Neural crest cell (in vitro differentiated cells): ENCODE data around the gene ACTG1. TPM values are rescaled to one million over a fixed set of nuclear protein-coding genes. Genes with fewer than 3 reads are reported as not detected.

ENCODE experiments used
- DNase-seq: peaks from one replicate; pipeline ENCODE4 v3.0.0; 2021; ENCODE audit warnings: low read depth, mixed read lengths, low spot score
- H3K27ac Mint-ChIP-seq: one replicate; pipeline ENCODE4 v1.8.0; 2021; ENCODE audit warnings: mild to moderate bottlenecking, mixed read lengths; ENCODE audit not compliant: unreplicated experiment
- H3K27me3 Mint-ChIP-seq: 2 replicates; pipeline ENCODE4 v1.8.0; 2021; ENCODE audit warnings: low read depth, mild to moderate bottlenecking, mixed read lengths
- H3K36me3 Mint-ChIP-seq: 2 replicates; pipeline ENCODE4 v1.8.0; 2021; ENCODE audit warnings: low read depth, mild to moderate bottlenecking, mixed read lengths
- H3K4me1 Mint-ChIP-seq: 2 replicates; pipeline ENCODE4 v1.8.0; 2021; ENCODE audit warnings: mixed read lengths
- H3K4me3 Mint-ChIP-seq: one replicate; pipeline ENCODE4 v1.8.0; 2021; ENCODE audit warnings: mild to moderate bottlenecking, mixed read lengths
- H3K9me3 Mint-ChIP-seq: 2 replicates; pipeline ENCODE4 v1.8.0; 2021; ENCODE audit warnings: mixed read lengths
- total RNA-seq: library from RNA; stranded (reverse); gene quantifications from 2 replicates; pipeline ENCODE4 v1.2.1, GENCODE V29; 2021
- TF ChIP-seq, protein P1 (sequence below): fragments of 200-600 bp; sonication (generic); conservative IDR thresholded peaks from 2 replicates; pipeline ENCODE4 v1.5.0; 2021; ENCODE audit warnings: antibody characterized with exemption, mild to moderate bottlenecking

Gene ACTG1
- total RNA-seq, 1 donor from 2014 or later, result 4,235 TPM

DNA sequence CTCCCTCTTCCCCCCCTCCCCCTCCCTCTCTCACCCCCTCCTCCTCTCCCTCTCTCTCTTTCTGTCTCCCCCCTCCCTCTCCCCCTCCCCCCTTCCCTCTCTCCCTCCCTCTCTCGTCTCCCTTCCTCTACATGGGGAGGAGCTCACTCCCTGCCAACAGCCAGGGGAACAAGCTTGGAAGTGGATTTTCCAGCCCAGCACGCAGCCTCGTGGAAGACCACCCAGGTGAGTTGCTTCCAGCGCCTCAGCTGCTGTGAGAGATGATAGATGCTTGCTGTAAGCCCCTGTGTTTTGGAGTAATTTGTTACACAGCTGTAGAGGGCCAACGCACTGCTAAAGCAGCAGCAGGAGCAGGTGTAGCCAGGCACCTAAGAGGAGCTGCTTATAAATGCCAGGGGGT lies 20.8 kb downstream of the ACTG1 start:
- Mint-ChIP-seq H3K27ac (no peak overlapping the region), H3K4me1 (peaks cover 33% of the 10 kb centered on the region), H3K36me3 (no peaks in the 10 kb centered on the region), H3K27me3 (peaks cover 13% of the 10 kb centered on the region), H3K9me3 (no peaks in the 10 kb centered on the region), H3K4me3 (no peak overlapping the region)
- TF ChIP-seq, protein P1, sequence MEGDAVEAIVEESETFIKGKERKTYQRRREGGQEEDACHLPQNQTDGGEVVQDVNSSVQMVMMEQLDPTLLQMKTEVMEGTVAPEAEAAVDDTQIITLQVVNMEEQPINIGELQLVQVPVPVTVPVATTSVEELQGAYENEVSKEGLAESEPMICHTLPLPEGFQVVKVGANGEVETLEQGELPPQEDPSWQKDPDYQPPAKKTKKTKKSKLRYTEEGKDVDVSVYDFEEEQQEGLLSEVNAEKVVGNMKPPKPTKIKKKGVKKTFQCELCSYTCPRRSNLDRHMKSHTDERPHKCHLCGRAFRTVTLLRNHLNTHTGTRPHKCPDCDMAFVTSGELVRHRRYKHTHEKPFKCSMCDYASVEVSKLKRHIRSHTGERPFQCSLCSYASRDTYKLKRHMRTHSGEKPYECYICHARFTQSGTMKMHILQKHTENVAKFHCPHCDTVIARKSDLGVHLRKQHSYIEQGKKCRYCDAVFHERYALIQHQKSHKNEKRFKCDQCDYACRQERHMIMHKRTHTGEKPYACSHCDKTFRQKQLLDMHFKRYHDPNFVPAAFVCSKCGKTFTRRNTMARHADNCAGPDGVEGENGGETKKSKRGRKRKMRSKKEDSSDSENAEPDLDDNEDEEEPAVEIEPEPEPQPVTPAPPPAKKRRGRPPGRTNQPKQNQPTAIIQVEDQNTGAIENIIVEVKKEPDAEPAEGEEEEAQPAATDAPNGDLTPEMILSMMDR, result no peak
- DNase-seq, result no peak

GRCh38 chr17:81491181-81491581 lies 21.4 kb downstream of the ACTG1 start:
- no peak overlapping the region for H3K27ac Mint-ChIP-seq
- H3K4me3 Mint-ChIP-seq, result no peak overlapping the region
- no peaks in the 10 kb centered on the region for H3K9me3 Mint-ChIP-seq
- no peak for DNase-seq
- no peaks in the 10 kb centered on the region for H3K36me3 Mint-ChIP-seq
- H3K4me1 Mint-ChIP-seq, result peaks cover 36% of the 10 kb centered on the region
- peaks cover 13% of the 10 kb centered on the region for H3K27me3 Mint-ChIP-seq
- TF ChIP-seq, protein P1, result no peak

DNA sequence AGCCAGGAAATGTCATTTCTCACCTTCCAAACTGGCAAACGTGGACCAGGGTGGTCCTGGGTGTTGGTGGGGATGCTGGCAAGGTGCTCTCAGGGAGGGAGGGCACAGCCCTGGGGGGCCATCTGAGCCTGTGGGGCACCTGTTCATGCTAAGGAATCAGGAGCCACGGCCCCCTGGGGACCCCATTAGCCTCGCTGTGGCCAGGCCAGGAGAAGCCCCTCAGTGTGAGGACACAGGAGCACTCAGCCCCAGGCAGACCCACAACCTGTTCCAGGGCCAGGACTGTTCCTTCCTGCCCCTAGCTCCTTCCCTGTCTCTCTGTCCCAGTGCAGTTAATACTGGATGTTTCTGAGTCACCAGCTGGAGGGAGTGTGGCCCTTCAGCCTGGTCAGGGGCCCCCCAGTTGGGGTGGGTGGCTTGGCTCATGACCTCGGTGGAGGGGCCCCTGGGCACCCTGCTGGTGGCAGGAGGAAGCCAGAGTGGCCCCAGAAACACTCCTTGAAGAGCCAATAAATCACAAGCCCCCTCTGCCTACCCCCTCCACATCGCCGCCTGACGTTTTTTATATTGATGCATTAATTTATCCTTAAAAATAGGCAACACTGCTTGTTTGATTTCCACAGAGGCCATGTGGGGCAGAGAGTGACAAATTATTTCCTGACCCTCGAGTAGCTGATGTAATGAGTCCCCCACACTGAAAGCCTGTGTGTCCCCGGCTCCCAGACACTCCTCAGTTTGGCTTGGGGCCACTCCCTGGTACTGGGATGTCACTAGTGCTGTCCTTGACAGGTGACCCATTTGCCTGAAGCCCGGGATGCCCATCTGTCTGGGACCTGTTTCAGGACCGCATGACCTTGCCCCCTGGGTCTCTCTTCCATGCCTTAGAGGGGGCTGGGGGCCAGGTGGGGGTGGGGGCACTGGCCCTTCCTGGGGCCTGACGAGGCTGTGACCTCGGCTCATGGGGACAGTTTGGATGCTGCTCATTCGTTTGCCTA lies 22.3 kb downstream of the ACTG1 start:
- peak overlapping the region; percentile 77 for H3K4me3 Mint-ChIP-seq

DNA sequence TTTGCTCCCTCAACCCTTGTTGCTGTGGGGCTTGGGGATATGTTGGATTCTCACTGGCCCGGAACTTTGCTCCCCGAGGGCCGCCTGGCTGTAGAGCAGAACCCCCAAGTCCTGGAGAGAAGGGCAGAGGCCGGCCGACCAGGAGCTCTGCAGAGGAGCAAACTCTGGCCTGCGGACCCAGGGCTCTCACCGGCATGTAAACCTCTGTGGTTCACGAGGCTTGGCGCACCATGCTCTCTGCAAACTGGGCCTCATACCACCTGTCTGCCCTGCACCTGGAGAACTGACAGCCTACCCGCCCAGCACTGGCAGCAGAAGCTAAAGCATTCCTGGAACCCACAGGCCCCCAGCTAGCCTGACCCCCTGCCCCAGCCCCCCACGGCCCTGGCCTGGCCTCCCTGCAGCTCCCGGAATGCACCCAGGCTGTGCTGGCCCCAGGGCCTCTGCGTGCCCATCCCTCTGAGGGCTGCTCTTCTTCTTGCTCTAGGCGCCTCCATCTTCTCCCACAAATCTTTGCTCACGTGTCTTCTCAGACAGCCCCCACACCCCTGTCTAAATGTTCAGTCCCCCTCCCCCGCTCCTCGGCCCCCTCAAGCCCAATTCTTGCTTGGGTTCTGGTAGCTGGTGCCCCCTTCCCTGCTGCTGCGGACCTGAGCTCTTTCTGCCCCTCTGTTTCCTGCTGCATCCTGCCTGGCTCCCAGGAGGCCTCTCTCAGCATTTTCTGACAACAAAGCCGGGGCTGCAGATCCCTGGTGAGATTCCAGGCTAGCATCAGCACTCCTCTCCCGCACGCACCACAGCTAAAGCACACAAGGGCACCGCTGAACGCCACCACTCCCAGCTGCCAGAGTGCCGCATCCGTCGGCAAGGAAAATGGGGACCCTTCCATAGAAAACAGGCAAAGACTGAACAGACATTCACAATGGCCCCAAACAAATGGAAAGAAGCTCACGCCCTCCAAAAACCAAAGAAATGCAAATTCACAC lies 23.3 kb downstream of the ACTG1 start:
- Mint-ChIP-seq H3K4me3 (peak overlapping the region; percentile 77), H3K9me3 (no peaks in the 10 kb centered on the region), H3K27me3 (peaks cover 13% of the 10 kb centered on the region), H3K27ac (peak overlapping the region; percentile 65), H3K4me1 (peaks cover 33% of the 10 kb centered on the region), H3K36me3 (no peaks in the 10 kb centered on the region)
- no peak for DNase-seq
- TF ChIP-seq, protein P1, result no peak

More for the DNA sequence above, 22.3 kb downstream of the ACTG1 start:
- Mint-ChIP-seq H3K36me3 (no peaks in the 10 kb centered on the region), H3K4me1 (peaks cover 41% of the 10 kb centered on the region), H3K27me3 (peaks cover 13% of the 10 kb centered on the region), H3K9me3 (no peaks in the 10 kb centered on the region), H3K27ac (peak overlapping the region; percentile 65)
- no peak for DNase-seq
- TF ChIP-seq, protein P1, result no peak

DNA sequence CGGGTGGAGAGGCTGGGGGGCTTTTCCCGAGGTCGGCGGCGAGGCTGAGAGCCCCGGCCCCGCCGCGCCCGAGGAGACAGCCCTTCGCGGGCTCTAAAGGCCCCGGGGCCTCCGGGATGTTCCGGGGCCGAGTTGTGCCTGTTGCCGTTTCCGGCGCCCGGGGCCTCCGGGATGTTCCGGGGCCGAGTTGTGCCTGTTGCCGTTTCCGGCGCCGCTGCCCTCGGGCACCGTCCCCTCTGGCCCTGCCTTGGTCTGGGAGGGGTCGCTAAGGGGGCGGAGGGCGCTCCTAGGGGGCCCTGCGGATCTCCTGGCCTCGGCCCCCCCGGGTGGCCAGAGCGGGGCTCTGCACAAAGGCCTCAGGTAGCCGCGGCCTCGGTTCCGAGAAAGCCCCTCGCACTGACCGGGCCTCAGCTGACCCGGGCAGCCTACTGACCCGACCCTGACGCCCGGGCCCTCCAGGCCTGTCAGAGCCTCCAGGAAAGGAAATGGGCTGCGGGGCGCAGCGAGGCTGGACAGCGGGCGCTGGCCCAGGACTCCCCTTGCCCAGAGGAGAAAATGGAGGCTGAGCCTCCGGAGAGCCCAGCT lies 24.2 kb downstream of the ACTG1 start:
- Mint-ChIP-seq H3K27me3 (peaks cover 13% of the 10 kb centered on the region), H3K9me3 (no peaks in the 10 kb centered on the region), H3K4me3 (no peak overlapping the region), H3K27ac (no peak overlapping the region), H3K4me1 (peaks cover 36% of the 10 kb centered on the region), H3K36me3 (no peaks in the 10 kb centered on the region)
- no peak for DNase-seq
- TF ChIP-seq, protein P1, result no peak
